ENCODE measurements around the gene FAN1.

GRCh38 chr15:30939161-30939560 lies 35.4 kb downstream of the FAN1 start:
- TF ChIP-seq, protein P1, sequence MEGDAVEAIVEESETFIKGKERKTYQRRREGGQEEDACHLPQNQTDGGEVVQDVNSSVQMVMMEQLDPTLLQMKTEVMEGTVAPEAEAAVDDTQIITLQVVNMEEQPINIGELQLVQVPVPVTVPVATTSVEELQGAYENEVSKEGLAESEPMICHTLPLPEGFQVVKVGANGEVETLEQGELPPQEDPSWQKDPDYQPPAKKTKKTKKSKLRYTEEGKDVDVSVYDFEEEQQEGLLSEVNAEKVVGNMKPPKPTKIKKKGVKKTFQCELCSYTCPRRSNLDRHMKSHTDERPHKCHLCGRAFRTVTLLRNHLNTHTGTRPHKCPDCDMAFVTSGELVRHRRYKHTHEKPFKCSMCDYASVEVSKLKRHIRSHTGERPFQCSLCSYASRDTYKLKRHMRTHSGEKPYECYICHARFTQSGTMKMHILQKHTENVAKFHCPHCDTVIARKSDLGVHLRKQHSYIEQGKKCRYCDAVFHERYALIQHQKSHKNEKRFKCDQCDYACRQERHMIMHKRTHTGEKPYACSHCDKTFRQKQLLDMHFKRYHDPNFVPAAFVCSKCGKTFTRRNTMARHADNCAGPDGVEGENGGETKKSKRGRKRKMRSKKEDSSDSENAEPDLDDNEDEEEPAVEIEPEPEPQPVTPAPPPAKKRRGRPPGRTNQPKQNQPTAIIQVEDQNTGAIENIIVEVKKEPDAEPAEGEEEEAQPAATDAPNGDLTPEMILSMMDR (conservative IDR thresholded peaks at IDR 0.05 in 1 of 2, IDR thresholded peaks at IDR 0.05 in 1 of 2; ENCODE audit: extremely low read depth in 1 of 2, insufficient read depth in 1 of 2, low read depth in 1 of 2, low read length in 2 of 2): no peak
- no peak for TF ChIP-seq EZH2 (IDR thresholded peaks at IDR 0.05; ENCODE audit: borderline replicate concordance, low read length)
